SK-N-SH treated with all-trans-retinoic acid at 6 μM for 48 hours (cell line): ENCODE results near the gene PTEN.

Source experiments
- ARNTL ChIP-seq: fragments of 450-650 bp; formaldehyde crosslinking; IDR thresholded peaks from 2 replicates; pipeline ENCODE4 v1.5.0; 2020; ENCODE audit warnings: low read depth, mild to moderate bottlenecking, moderate library complexity, borderline replicate concordance
- TCF4 ChIP-seq: fragments of 250-450 bp; sonication (Bioruptor Pico); IDR thresholded peaks from 2 replicates; pipeline ENCODE4 v1.8.0; 2021; ENCODE audit warnings: mild to moderate bottlenecking, moderate library complexity, borderline replicate concordance
- TSHZ2 ChIP-seq: fragments of 250-450 bp; sonication (Bioruptor Pico); IDR thresholded peaks from 2 replicates; pipeline ENCODE4 v1.5.0; 2020; ENCODE audit warnings: mild to moderate bottlenecking, moderate library complexity
- ZC3H10 ChIP-seq: fragments of 250-450 bp; sonication (Bioruptor Pico); IDR thresholded peaks from 2 replicates; pipeline ENCODE4 v1.5.1; 2021; ENCODE audit warnings: mild to moderate bottlenecking, moderate library complexity
- ZFP3 ChIP-seq: fragments of 250-450 bp; sonication (Bioruptor Pico); IDR thresholded peaks from 2 replicates; pipeline ENCODE4 v1.5.0; 2020; ENCODE audit warnings: mild to moderate bottlenecking, moderate library complexity
- ZNF70 ChIP-seq: fragments of 450-650 bp; formaldehyde crosslinking; IDR thresholded peaks from 2 replicates; pipeline ENCODE4 v1.5.0; 2020; ENCODE audit warnings: mild to moderate bottlenecking, moderate library complexity
- ZNF8 ChIP-seq: fragments of 450-650 bp; formaldehyde crosslinking; IDR thresholded peaks from 2 replicates; pipeline ENCODE4 v1.5.0; 2020; ENCODE audit warnings: mild to moderate bottlenecking, moderate library complexity

DNA sequence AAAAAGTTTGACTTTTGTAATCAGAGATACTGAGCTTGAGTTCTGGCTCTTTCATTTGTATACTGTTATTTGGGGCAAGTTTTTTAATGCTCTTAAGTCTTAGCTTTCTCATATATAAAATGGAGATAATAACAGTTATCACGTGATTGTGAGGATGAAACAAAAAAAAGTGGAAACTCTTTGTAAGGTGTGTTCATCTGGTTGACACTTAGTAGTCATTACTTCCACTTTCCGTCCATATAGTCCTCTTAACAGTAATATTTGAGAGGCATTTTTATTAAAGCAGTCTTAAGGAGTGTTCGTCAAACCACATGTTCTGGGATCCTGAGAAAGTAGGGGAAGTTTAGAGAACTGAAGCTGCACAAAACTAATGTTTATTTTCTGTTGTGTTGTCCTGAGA, 65.6 kb downstream of the PTEN start:
- no peak for TF ChIP-seq ARNTL (CRISPR knock-in tag)
- no peak for TF ChIP-seq ZNF70 (CRISPR knock-in tag)
- no peak for TF ChIP-seq ZNF8 (CRISPR knock-in tag)
- TF ChIP-seq TSHZ2 (CRISPR knock-in tag): no peak
- TF ChIP-seq ZC3H10 (CRISPR knock-in tag): no peak
- no peak for TF ChIP-seq ZFP3 (CRISPR knock-in tag)
- TF ChIP-seq TCF4 (CRISPR knock-in tag): no peak
